ENCODE data around the gene NRROS.
A peak's percentile ranks its signal among the peaks of the same experiment; 100 is the strongest.

The NRROS gene

GRCh38 chr3:196629228-196629627 lies 10.3 kb upstream of the NRROS start:
- Histone ChIP-seq H2AFZ (ENCODE audit: low read length) (no peak overlapping the region), H3K36me3 (ENCODE audit: insufficient read depth, low read length) (no peaks in the 10 kb centered on the region), H3K9ac (ENCODE audit: low read depth, low read length, poor library complexity, severe bottlenecking) (peak overlapping the region; percentile 96), H3F3A (ENCODE audit: low read depth) (peaks cover 21% of the 10 kb centered on the region), H3K4me2 (ENCODE audit: low read depth, low read length, poor library complexity, severe bottlenecking) (peak overlapping the region; percentile 85), H4K20me1 (ENCODE audit: insufficient read depth, low read length, poor library complexity, severe bottlenecking) (no peaks in the 10 kb centered on the region), H3K9me2 (replicated peaks; ENCODE audit: low read depth, low read length) (no peaks in the 10 kb centered on the region), H3K4me3 (ENCODE audit: low read length, poor library complexity, severe bottlenecking) (peak overlapping the region; percentile 4), H3K79me2 (ENCODE audit: insufficient read depth, low read length) (peaks cover 37% of the 10 kb centered on the region), H3K4me1 (ENCODE audit: insufficient read depth, low read length, poor library complexity, severe bottlenecking) (peaks cover 53% of the 10 kb centered on the region), H3K9me3 (ENCODE audit: insufficient read depth, low read depth, low read length) (no peaks in the 10 kb centered on the region), H3K27me3 (ENCODE audit: insufficient read depth, low read length, poor library complexity, severe bottlenecking) (no peaks in the 10 kb centered on the region)
- no peak for TF ChIP-seq EZH2phosphoT487 (IDR thresholded peaks at IDR 0.05; ENCODE audit: borderline replicate concordance)
- TF ChIP-seq CTCF (conservative IDR thresholded peaks at IDR 0.05; ENCODE audit: low read length) = no peak

GRCh38 chr3:196631682-196632045 lies 7.8 kb upstream of the NRROS start:
- peaks cover 21% of the 10 kb centered on the region for H3F3A ChIP-seq (ENCODE audit: low read depth)
- no peak overlapping the region for H2AFZ ChIP-seq (ENCODE audit: low read length)
- H4K20me1 ChIP-seq (ENCODE audit: insufficient read depth, low read length, poor library complexity, severe bottlenecking) = no peaks in the 10 kb centered on the region
- H3K9me2 ChIP-seq (replicated peaks; ENCODE audit: low read depth, low read length) = no peaks in the 10 kb centered on the region
- peak overlapping the region; percentile 67 for H3K4me3 ChIP-seq (ENCODE audit: low read length, poor library complexity, severe bottlenecking)
- peaks cover 61% of the 10 kb centered on the region for H3K79me2 ChIP-seq (ENCODE audit: insufficient read depth, low read length)
- peak overlapping the region; percentile 85 for H3K4me2 ChIP-seq (ENCODE audit: low read depth, low read length, poor library complexity, severe bottlenecking)
- no peaks in the 10 kb centered on the region for H3K9me3 ChIP-seq (ENCODE audit: insufficient read depth, low read depth, low read length)
- no peaks in the 10 kb centered on the region for H3K36me3 ChIP-seq (ENCODE audit: insufficient read depth, low read length)
- peaks cover 72% of the 10 kb centered on the region for H3K4me1 ChIP-seq (ENCODE audit: insufficient read depth, low read length, poor library complexity, severe bottlenecking)
- no peaks in the 10 kb centered on the region for H3K27me3 ChIP-seq (ENCODE audit: insufficient read depth, low read length, poor library complexity, severe bottlenecking)
- TF ChIP-seq EZH2phosphoT487 (IDR thresholded peaks at IDR 0.05; ENCODE audit: borderline replicate concordance) (no peak), CTCF (conservative IDR thresholded peaks at IDR 0.05; ENCODE audit: low read length) (no peak)
- H3K9ac ChIP-seq (ENCODE audit: low read depth, low read length, poor library complexity, severe bottlenecking) = peak overlapping the region; percentile 96

GRCh38 chr3:196632046-196632751 lies 7.3 kb upstream of the NRROS start:
- peaks cover 69% of the 10 kb centered on the region for H3K4me1 ChIP-seq (ENCODE audit: insufficient read depth, low read length, poor library complexity, severe bottlenecking)

More at GRCh38 chr3:196632046-196632751, 7.3 kb upstream of the NRROS start:
- Histone ChIP-seq H3K27me3 (ENCODE audit: insufficient read depth, low read length, poor library complexity, severe bottlenecking) (no peaks in the 10 kb centered on the region), H3K79me2 (ENCODE audit: insufficient read depth, low read length) (peaks cover 67% of the 10 kb centered on the region), H2AFZ (ENCODE audit: low read length) (no peak overlapping the region), H3K9me3 (ENCODE audit: insufficient read depth, low read depth, low read length) (no peaks in the 10 kb centered on the region), H3K4me2 (ENCODE audit: low read depth, low read length, poor library complexity, severe bottlenecking) (peak overlapping the region; percentile 85), H3K9ac (ENCODE audit: low read depth, low read length, poor library complexity, severe bottlenecking) (peak overlapping the region; percentile 99), H3F3A (ENCODE audit: low read depth) (peaks cover 21% of the 10 kb centered on the region), H3K9me2 (replicated peaks; ENCODE audit: low read depth, low read length) (no peaks in the 10 kb centered on the region), H3K4me3 (ENCODE audit: low read length, poor library complexity, severe bottlenecking) (peak overlapping the region; percentile 67), H3K36me3 (ENCODE audit: insufficient read depth, low read length) (no peaks in the 10 kb centered on the region), H4K20me1 (ENCODE audit: insufficient read depth, low read length, poor library complexity, severe bottlenecking) (no peaks in the 10 kb centered on the region)
- TF ChIP-seq CTCF (conservative IDR thresholded peaks at IDR 0.05; ENCODE audit: low read length) = no peak; the same call in 1 of the 2 replicates
- TF ChIP-seq EZH2phosphoT487 (IDR thresholded peaks at IDR 0.05; ENCODE audit: borderline replicate concordance) = no peak; the same call in 1 of the 2 replicates

All from Loucy (cell line).